Activated T-helper 1 cell treated with anti-CD3 and anti-CD28 coated beads, Interleukin-12 subunit alpha, Interleukin-12 subunit beta, Interleukin-2, Interleukin-4 antibody, amounts not matched to agents 30 ng/mL and 10 ng/mL and 1 ng/mL, durations not matched to agents 14 hours and 24 hours and 36 hours (primary cell): ENCODE measurements around the gene ZBTB20. TPM values are rescaled to one million over a fixed set of nuclear protein-coding genes. Genes with fewer than 3 reads are reported as not detected.

Experiments
- DNase-seq: peaks from one replicate; pipeline ENCODE4 v3.0.0; 2021; ENCODE audit warnings: low spot score
- H3K27ac Mint-ChIP-seq: one replicate; pipeline ENCODE4 v1.8.0; 2021; ENCODE audit warnings: mild to moderate bottlenecking, mixed read lengths
- H3K27me3 Mint-ChIP-seq: one replicate; pipeline ENCODE4 v1.8.0; 2022; ENCODE audit warnings: mild to moderate bottlenecking, moderate library complexity, mixed read lengths; ENCODE audit not compliant: insufficient read depth
- H3K36me3 Mint-ChIP-seq: one replicate; pipeline ENCODE4 v1.8.0; 2021; ENCODE audit warnings: low read depth, mixed read lengths
- H3K4me1 Mint-ChIP-seq: one replicate; pipeline ENCODE4 v1.8.0; 2021; ENCODE audit warnings: low read depth, mixed read lengths
- H3K4me3 Mint-ChIP-seq: one replicate; pipeline ENCODE4 v1.8.0; 2021; ENCODE audit warnings: mild to moderate bottlenecking, moderate library complexity, mixed read lengths
- H3K9me3 Mint-ChIP-seq: one replicate; pipeline ENCODE4 v1.8.0; 2021; ENCODE audit warnings: mixed read lengths
- intact Hi-C: fragments of 100-400 bp; cut with micrococcal nuclease; formaldehyde crosslinking; loops from one replicate; pipeline ENCODE4 v1.15.1; 2024
- total RNA-seq: library from RNA; stranded (reverse); gene quantifications from 2 replicates; pipeline ENCODE4 v1.2.3, GENCODE V29; 2022

ZBTB20 gene
- total RNA-seq, 1 donor from 2014 or later = 4.1 TPM

DNA sequence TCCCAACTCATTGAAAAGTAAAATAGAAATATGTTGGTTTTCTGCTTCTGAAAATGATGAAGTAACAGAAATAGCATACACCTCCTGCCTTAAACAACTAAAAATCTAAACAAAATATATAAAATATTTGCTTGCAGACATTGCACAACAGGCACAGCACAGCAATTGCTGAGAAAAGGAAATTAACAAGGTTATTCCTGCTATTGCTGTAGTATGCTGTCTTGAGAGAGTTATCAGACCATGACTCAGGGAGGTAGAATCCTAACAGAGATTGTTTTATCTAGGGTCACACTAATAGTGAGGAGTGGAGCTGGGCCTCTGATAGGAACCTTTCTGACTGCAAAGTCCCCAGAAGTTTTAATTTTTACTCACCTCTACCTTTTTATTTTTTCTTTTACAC is 72.6 kb downstream of the ZBTB20 start:
- peaks cover 6% of the 10 kb centered on the region for H3K4me1 Mint-ChIP-seq
- no peak for DNase-seq
- intact Hi-C loops = no loop called here
- H3K36me3 Mint-ChIP-seq = no peaks in the 10 kb centered on the region
- H3K27ac Mint-ChIP-seq = no peak overlapping the region
- H3K4me3 Mint-ChIP-seq = no peak overlapping the region
- no peaks in the 10 kb centered on the region for H3K9me3 Mint-ChIP-seq
- no peaks in the 10 kb centered on the region for H3K27me3 Mint-ChIP-seq

DNA sequence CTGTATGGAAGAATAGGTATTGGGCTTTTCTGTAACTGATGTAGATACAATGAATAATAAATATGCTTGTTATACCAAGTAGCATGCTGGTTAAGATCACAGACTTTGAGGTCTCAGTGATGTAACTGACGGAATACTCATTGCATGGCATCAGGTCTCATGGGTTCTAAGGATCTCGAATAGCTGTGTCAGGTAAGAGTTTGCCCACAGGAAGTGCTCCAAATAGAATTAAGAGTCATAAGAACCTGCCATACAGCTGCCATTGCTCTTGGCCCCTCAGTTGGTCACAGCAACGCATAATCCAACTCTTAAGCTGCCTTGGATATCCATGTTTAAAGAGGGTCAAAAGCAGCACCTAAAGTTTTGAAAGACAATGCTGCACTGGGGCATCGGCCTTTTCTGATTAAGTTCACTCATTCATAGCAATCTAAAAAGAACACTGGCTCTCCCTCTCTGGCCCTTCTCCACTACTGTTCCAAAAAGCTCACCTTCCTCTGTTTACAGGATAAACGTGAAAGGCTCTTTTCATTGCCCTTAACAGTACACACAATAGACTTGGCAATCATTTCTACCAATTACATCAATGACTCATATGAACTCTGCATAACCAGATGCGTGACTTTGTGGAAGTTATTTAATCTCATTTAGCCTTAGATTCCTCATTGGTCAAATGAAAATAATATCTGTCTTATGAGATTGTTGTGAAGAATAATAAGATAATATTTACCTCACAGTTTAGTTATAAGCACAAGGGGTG is 74.6 kb downstream of the ZBTB20 start:
- intact Hi-C loops = no loop called here
- no peaks in the 10 kb centered on the region for H3K9me3 Mint-ChIP-seq
- no peak overlapping the region for H3K4me3 Mint-ChIP-seq
- DNase-seq = no peak
- no peak overlapping the region for H3K27ac Mint-ChIP-seq
- H3K36me3 Mint-ChIP-seq = no peaks in the 10 kb centered on the region
- peaks cover 13% of the 10 kb centered on the region for H3K4me1 Mint-ChIP-seq
- H3K27me3 Mint-ChIP-seq = no peaks in the 10 kb centered on the region

DNA sequence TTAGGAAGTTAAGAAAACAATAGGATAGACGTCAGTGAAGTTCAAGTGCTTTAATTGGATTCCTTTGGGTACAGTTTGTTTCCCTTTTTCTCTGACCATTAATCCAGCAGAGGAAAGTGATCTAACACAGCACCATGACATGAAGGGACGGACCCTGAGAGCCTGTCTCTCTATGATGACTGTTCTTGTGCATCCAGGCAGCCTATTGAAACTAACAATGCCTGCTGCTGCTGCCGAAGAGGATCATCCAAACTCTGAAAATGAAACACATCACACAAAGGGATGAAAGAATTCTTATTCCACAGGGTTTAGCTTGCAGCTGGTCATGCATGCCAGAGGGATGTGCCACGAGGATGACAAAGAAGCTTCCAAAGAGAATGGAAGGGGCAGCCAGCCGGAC is 75.5 kb downstream of the ZBTB20 start:
- Mint-ChIP-seq H3K4me1 (peaks cover 13% of the 10 kb centered on the region), H3K9me3 (no peaks in the 10 kb centered on the region), H3K27ac (no peak overlapping the region), H3K36me3 (no peaks in the 10 kb centered on the region), H3K27me3 (no peaks in the 10 kb centered on the region), H3K4me3 (no peak overlapping the region)
- DNase-seq = no peak
- intact Hi-C loops = no loop called here

DNA sequence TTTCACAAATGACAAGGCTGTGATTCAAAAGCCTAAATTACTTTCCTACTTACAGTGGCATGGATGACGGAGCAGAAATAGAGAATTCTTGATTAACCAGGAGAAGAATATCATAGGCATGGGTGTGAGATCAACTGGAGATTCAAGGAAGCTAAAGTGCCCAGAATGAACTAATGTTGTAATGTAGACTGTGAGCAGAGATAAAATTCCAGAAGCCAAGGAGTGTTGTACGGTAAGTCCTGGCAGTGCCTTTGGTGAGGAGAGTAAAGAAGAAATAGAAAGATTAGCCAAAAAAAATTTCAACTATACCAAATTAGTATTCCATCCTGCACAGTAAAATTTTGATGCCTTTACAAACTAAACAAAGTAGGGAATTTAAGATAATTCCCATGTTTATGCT is 75.9 kb downstream of the ZBTB20 start:
- Mint-ChIP-seq H3K27ac (no peak overlapping the region), H3K36me3 (no peaks in the 10 kb centered on the region), H3K4me3 (no peak overlapping the region), H3K9me3 (no peaks in the 10 kb centered on the region), H3K27me3 (no peaks in the 10 kb centered on the region), H3K4me1 (peaks cover 13% of the 10 kb centered on the region)
- DNase-seq = no peak
- intact Hi-C loops = no loop called here

DNA sequence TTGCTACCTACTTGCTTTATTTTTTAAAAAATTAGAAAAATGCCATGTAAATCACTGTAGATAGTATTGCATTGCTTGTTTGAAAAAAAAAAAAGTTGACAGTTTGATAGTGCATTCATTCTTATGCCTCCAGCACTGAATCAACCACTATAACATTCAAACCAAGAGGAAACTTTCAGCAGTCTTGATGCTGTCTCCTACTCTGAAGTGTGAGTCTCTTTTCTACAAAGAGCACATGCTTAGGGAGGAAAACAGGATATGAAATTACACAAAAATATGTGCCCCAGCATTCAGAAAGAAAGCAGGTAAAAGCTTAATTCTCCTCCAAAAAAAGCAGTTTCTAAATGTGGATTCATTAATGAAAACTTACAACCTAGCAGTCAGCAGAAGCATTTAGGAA is 78.3 kb downstream of the ZBTB20 start:
- DNase-seq = no peak
- Mint-ChIP-seq H3K27me3 (no peaks in the 10 kb centered on the region), H3K27ac (no peak overlapping the region), H3K4me1 (peaks cover 13% of the 10 kb centered on the region), H3K36me3 (no peaks in the 10 kb centered on the region), H3K9me3 (no peaks in the 10 kb centered on the region), H3K4me3 (no peak overlapping the region)
- intact Hi-C loops = no loop called here

DNA sequence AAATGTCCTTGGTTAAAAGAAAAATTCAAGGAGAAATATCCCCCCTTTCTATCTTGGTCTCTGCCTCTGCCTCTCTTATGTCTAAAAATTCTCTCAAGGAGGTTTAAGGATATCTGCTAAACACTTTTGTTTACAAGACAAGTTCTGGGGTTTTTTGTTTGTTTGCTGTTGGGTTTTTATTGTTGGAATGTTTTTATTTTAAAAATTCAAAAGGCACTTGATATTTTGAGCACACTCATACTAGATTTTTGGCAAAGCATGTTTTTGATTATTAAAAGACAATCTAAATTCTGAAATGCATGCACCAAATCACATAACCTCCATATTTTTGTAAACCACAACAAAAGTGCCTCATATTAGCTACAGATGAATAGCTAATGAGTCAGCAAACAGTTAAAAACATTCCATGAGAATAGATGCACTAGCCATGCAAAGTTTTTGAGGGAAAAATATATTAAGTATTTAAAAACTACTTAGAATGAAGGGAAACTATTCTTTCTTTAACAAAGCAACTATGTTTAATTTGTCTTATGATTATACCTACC is 84.6 kb downstream of the ZBTB20 start:
- no peaks in the 10 kb centered on the region for H3K9me3 Mint-ChIP-seq
- DNase-seq = no peak
- no peaks in the 10 kb centered on the region for H3K4me1 Mint-ChIP-seq
- no peak overlapping the region for H3K4me3 Mint-ChIP-seq
- H3K27ac Mint-ChIP-seq = no peak overlapping the region
- no peaks in the 10 kb centered on the region for H3K36me3 Mint-ChIP-seq
- intact Hi-C loops = no loop called here
- no peaks in the 10 kb centered on the region for H3K27me3 Mint-ChIP-seq

DNA sequence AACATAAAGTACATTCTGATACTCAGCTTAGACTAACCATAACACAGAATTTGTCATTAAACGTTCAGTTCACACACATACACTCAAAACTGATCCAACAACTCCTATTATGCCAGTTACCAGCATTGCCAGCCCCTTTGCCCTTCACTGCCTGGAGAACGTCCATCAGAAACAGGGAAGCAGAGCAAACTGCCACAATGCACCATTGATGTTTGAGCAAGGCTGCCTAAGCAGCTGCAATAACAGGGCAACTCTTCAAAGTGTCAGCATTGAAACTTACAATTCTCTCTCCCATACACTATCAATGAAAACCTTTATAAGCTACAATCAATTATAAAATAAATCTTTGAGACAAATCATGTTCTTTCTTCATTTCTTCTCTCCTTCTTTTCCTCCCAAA is 85.1 kb downstream of the ZBTB20 start:
- Mint-ChIP-seq H3K27me3 (no peaks in the 10 kb centered on the region), H3K4me1 (no peaks in the 10 kb centered on the region), H3K9me3 (no peaks in the 10 kb centered on the region), H3K27ac (no peak overlapping the region), H3K4me3 (no peak overlapping the region), H3K36me3 (no peaks in the 10 kb centered on the region)
- DNase-seq = no peak
- intact Hi-C loops = no loop called here

DNA sequence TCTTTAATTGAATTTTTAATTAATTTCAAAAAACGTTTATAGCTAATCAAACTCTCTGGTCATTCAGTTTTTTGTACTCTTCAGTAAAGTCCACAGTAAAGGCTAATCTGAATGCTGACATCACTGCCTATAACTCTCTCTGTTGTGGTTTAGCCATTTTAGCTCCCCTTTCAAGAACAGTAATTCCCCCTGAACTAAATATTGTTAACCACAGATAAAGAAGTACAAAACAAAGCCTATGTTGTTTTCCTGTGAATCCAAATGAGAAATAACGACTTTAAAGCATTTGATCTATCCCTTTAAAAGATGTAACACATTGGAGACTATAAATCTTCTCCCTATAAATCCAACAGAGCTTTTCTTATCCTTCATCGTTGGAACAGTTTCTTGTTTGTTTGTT is 94.2 kb downstream of the ZBTB20 start:
- no peaks in the 10 kb centered on the region for H3K9me3 Mint-ChIP-seq
- H3K4me3 Mint-ChIP-seq = no peak overlapping the region
- no peak for DNase-seq
- H3K4me1 Mint-ChIP-seq = no peaks in the 10 kb centered on the region
- H3K36me3 Mint-ChIP-seq = no peaks in the 10 kb centered on the region
- intact Hi-C loops = no loop called here
- no peak overlapping the region for H3K27ac Mint-ChIP-seq
- H3K27me3 Mint-ChIP-seq = no peaks in the 10 kb centered on the region

DNA sequence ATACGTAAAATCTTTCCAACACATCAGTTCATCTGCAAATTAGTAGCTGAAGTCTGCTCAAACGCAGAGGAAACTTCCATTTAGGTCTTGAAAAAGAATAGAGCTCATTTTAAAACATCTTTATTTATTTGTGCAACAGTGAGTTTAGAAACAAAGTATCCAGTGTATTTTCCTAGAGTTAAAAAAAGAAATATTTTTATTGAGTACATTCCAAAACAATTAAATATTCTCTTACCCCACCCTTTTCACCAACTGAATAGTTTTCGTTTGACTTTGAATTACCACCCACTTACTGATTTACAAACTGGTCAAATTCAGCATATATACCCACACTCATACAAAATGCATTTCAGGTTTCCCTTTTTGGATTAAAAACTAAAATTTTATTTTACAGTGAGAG is 104.7 kb downstream of the ZBTB20 start:
- no peak for DNase-seq
- H3K27me3 Mint-ChIP-seq = no peaks in the 10 kb centered on the region
- no peak overlapping the region for H3K27ac Mint-ChIP-seq
- no peaks in the 10 kb centered on the region for H3K9me3 Mint-ChIP-seq
- H3K4me3 Mint-ChIP-seq = no peak overlapping the region
- H3K4me1 Mint-ChIP-seq = no peaks in the 10 kb centered on the region
- intact Hi-C loops = loop anchor here (5.0 kb wide), 1 partner anchor 125 kb away; no protein-coding TSS in a partner anchor
- no peaks in the 10 kb centered on the region for H3K36me3 Mint-ChIP-seq

DNA sequence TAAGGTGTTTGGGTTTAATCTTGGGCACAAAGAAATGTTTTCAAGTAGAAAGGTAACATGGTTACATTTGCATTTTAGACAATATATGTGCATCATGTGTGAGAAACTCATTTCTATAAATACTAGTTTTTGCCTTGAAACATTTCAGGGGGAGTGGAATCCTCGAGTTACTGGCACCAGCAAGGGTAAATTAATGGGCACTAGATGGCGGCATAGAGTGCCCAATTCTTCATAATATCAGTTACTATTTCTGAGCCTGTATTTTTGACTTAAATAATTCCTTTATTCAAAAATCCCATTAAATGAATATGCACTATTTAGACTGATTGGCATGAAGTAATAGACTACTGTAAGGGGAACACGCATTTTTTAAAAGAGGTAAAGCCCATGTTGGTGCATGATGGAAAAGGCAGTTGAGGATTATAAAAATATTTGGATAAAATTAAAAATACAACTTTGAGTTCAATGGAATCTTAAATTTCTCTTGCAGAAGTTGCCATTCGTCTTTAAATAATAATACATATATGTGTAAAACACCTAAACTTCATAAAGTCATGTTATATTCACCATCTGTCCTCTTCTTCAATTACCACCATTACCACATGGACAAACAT is 106.3 kb downstream of the ZBTB20 start:
- H3K27ac Mint-ChIP-seq = no peak overlapping the region
- DNase-seq = no peak
- no peaks in the 10 kb centered on the region for H3K9me3 Mint-ChIP-seq
- no peaks in the 10 kb centered on the region for H3K27me3 Mint-ChIP-seq
- no peaks in the 10 kb centered on the region for H3K36me3 Mint-ChIP-seq
- H3K4me3 Mint-ChIP-seq = no peak overlapping the region
- intact Hi-C loops = loop anchor here (2.0 to 5.0 kb wide), 3 partner anchors 127 to 774 kb away; no protein-coding TSS in a partner anchor
- no peaks in the 10 kb centered on the region for H3K4me1 Mint-ChIP-seq

DNA sequence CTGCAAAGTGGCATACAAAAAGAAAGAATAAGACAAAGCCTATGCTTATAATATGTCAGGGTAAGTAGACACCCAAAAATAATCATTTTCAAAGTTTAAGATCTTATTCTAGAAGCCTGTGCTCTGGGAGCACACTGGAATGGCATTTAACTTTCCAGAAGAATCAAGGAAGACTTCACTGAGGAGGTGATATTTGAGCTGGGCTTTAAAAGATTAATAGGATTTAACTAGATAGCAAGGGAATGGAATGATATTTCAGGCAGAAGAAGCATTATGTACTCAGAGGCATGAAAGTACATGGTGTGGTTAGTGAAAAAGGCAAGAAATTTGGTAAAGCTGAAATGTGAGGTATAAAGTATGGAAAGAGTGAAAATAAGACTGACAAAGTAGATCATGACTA is 106.8 kb downstream of the ZBTB20 start:
- intact Hi-C loops = loop anchor here (2.0 to 5.0 kb wide), 3 partner anchors 127 to 775 kb away; no protein-coding TSS in a partner anchor
- no peak overlapping the region for H3K4me3 Mint-ChIP-seq
- no peaks in the 10 kb centered on the region for H3K36me3 Mint-ChIP-seq
- H3K27ac Mint-ChIP-seq = no peak overlapping the region
- no peak for DNase-seq
- H3K27me3 Mint-ChIP-seq = no peaks in the 10 kb centered on the region
- H3K9me3 Mint-ChIP-seq = no peaks in the 10 kb centered on the region
- H3K4me1 Mint-ChIP-seq = no peaks in the 10 kb centered on the region

DNA sequence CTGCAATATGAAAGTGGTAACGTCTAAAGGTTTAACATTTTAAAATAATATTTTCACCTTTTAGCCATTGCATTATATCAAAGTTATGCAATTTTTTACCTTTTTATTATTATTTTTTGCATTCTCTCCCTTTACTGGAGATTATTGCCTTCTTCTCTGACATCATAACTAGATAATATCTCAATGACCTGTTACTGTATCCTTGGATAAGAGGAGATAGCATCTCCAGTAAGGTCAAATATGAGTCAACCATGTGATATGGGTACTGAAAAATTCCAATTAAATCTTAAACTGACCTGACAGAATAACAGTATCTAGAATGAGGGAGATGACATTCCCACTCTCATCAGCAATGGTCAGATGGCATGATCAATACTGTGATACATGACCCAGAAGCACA is 108.3 kb downstream of the ZBTB20 start:
- no peak for DNase-seq
- Mint-ChIP-seq H3K4me3 (no peak overlapping the region), H3K27ac (no peak overlapping the region), H3K27me3 (no peaks in the 10 kb centered on the region), H3K9me3 (no peaks in the 10 kb centered on the region), H3K4me1 (no peaks in the 10 kb centered on the region), H3K36me3 (no peaks in the 10 kb centered on the region)
- intact Hi-C loops = no loop called here

DNA sequence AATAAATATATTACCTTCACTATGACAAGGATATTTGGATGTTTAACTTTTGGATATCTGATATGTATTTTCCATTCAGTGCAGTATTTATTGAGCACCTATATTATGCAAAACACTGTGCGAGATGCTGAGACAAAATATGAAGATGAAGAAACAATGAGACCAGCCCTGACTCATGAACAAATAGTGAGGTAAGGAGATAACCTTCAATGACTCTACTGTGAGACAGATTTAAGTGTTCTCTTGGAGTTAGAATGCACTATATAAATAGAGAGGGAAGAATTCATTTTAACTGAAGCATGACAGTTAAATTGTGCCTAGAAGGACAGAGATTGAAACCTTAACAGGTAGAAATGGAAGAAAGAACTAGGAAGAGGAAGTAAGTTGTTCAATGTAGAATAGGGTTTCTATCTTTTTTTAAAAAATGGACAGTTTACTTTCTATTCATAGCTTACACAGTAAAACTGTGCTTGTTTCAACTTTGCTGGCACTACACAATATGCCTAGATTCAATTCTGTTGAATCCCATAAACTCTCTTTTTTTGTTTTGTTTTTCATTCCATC is 124.2 kb downstream of the ZBTB20 start:
- intact Hi-C loops = no loop called here
- Mint-ChIP-seq H3K4me3 (no peak overlapping the region), H3K27ac (no peak overlapping the region), H3K36me3 (no peaks in the 10 kb centered on the region), H3K9me3 (no peaks in the 10 kb centered on the region), H3K27me3 (no peaks in the 10 kb centered on the region), H3K4me1 (no peaks in the 10 kb centered on the region)
- no peak for DNase-seq
